DND-41 (cell line): ENCODE results near the gene COQ10B.

Experiments
- ATAC-seq: fragments of 200-7000 bp; cut with Tn5 transposase; 3 replicates; pipeline ENCODE4 v1.9.1; 2021; ENCODE audit warnings: low read depth; ENCODE audit not compliant: insufficient read depth
- DNase-seq: peaks from one replicate; pipeline ENCODE4 v3.0.0-alpha.2; 2020
- H2AFZ ChIP-seq: 2 replicates; pipeline ENCODE4 v1.6.0; 2012; ENCODE audit warnings: low read depth, low read length
- H3K27ac ChIP-seq: 2 replicates; pipeline ENCODE4 v1.5.1; 2012; ENCODE audit warnings: low read length, inconsistent platforms
- H3K27me3 ChIP-seq: fragments of 200-600 bp; sonication (generic); 2 replicates; pipeline ENCODE4 v1.6.0; 2012; ENCODE audit warnings: low read length, mild to moderate bottlenecking, inconsistent platforms; ENCODE audit not compliant: insufficient read depth, poor library complexity
- H3K36me3 ChIP-seq: 2 replicates; pipeline ENCODE4 v1.5.1; 2012; ENCODE audit warnings: low read length, inconsistent platforms; ENCODE audit not compliant: insufficient read depth
- H3K4me1 ChIP-seq: 2 replicates; pipeline ENCODE4 v1.5.1; 2012; ENCODE audit warnings: mild to moderate bottlenecking, low read length; ENCODE audit not compliant: insufficient read depth
- H3K4me2 ChIP-seq: 2 replicates; pipeline ENCODE4 v1.6.0; 2012; ENCODE audit warnings: mild to moderate bottlenecking, moderate library complexity, low read length, inconsistent platforms; ENCODE audit not compliant: insufficient read depth
- H3K4me3 ChIP-seq, 2 experiments: fragments of 200-600 bp in 1 of 2; shearing (Covaris generic) in 1 of 2; 2 replicates each; pipeline ENCODE4 v1.5.1; 2012 to 2016; ENCODE audit warnings: inconsistent platforms in 2 of 2, low read length in 2 of 2, mild to moderate bottlenecking in 2 of 2, low read depth in 1 of 2, moderate library complexity in 1 of 2
- H3K79me2 ChIP-seq: 2 replicates; pipeline ENCODE4 v1.6.0; 2012; ENCODE audit warnings: low read length, inconsistent platforms; ENCODE audit not compliant: insufficient read depth
- H3K9ac ChIP-seq: 2 replicates; pipeline ENCODE4 v1.6.0; 2012; ENCODE audit warnings: low read depth, mild to moderate bottlenecking, inconsistent platforms, low read length, moderate library complexity
- H3K9me3 ChIP-seq: 2 replicates; pipeline ENCODE4 v1.5.1; 2012; ENCODE audit warnings: low read length, moderate library complexity, mild to moderate bottlenecking, inconsistent platforms; ENCODE audit not compliant: insufficient read depth, severe bottlenecking
- H4K20me1 ChIP-seq: 2 replicates; pipeline ENCODE4 v1.6.0; 2012; ENCODE audit warnings: low read length; ENCODE audit not compliant: insufficient read depth
- EZH2 ChIP-seq: IDR thresholded peaks from 3 replicates; pipeline ENCODE4 v1.6.1; 2012; ENCODE audit warnings: borderline replicate concordance, low read depth, mild to moderate bottlenecking, moderate library complexity, low read length, inconsistent platforms; ENCODE audit not compliant: severe bottlenecking
- TF ChIP-seq, protein P1 (sequence below): IDR thresholded peaks from 2 replicates; pipeline ENCODE4 v1.5.1; 2012; ENCODE audit warnings: borderline replicate concordance, low read length, moderate library complexity, mild to moderate bottlenecking; ENCODE audit not compliant: poor library complexity, severe bottlenecking; ENCODE audit errors: extremely low read depth

The COQ10B gene

DNA sequence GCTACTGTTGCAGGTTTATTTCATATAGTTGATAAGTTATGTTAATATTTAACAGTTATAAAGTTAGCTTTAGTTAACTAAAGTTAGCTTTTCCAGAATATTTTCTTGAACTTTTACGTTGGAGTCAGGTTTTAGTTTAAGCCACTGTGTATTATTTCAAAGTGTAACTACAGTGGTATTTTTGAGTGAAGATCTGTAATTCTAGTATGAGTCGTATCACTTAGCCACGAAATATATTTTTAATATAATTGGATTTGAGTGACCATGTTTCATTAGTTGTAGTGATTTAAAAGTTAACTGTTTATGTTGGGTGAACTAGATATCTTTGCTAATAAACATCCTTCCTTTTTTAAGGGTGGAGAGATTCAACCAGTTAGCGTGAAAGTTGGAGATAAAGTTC, 49.3 kb downstream of the COQ10B start:
- H2AFZ ChIP-seq, result no peak overlapping the region
- H3K9ac ChIP-seq, result peak overlapping the region; percentile 74; the same call in 1 of the 2 replicates
- DNase-seq, result no peak
- peak overlapping the region; percentile 73; the same call in 1 of the 2 replicates for H3K4me2 ChIP-seq
- H3K79me2 ChIP-seq, result peaks cover 75% of the 10 kb centered on the region
- H4K20me1 ChIP-seq, result peaks cover 22% of the 10 kb centered on the region
- H3K36me3 ChIP-seq, result peaks cover 51% of the 10 kb centered on the region
- ATAC-seq, result no peak
- H3K27me3 ChIP-seq, result no peaks in the 10 kb centered on the region
- no peaks in the 10 kb centered on the region for H3K9me3 ChIP-seq
- no peak overlapping the region; the same call in 1 of the 2 replicates for H3K27ac ChIP-seq
- peak overlapping the region in 1 of 2 experiments; percentile 73; a peak in 1 of 4 replicates for H3K4me3 ChIP-seq
- TF ChIP-seq EZH2, result no peak
- TF ChIP-seq, protein P1, sequence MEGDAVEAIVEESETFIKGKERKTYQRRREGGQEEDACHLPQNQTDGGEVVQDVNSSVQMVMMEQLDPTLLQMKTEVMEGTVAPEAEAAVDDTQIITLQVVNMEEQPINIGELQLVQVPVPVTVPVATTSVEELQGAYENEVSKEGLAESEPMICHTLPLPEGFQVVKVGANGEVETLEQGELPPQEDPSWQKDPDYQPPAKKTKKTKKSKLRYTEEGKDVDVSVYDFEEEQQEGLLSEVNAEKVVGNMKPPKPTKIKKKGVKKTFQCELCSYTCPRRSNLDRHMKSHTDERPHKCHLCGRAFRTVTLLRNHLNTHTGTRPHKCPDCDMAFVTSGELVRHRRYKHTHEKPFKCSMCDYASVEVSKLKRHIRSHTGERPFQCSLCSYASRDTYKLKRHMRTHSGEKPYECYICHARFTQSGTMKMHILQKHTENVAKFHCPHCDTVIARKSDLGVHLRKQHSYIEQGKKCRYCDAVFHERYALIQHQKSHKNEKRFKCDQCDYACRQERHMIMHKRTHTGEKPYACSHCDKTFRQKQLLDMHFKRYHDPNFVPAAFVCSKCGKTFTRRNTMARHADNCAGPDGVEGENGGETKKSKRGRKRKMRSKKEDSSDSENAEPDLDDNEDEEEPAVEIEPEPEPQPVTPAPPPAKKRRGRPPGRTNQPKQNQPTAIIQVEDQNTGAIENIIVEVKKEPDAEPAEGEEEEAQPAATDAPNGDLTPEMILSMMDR, result no peak
- H3K4me1 ChIP-seq, result peaks cover 26% of the 10 kb centered on the region

DNA sequence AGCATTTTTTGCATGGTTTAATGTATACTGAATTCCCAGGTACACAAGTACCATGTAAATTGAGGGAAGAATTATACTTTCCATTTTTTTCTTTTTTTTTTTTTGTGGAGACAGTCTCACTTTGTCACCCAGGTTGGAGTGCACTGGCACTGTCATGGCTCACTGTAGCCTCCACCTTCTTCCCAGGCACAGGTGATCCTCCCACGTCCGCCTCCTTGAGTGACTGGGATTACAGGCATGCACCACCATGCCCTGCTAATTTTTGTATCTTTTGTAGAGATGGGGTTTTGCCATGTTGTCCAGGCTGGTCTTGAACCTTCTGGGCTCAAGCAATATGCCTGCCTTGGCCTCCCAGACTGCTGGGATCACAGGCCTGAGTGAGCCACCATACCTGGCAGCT, 50.6 kb downstream of the COQ10B start:
- H3K4me1 ChIP-seq, result peaks cover 19% of the 10 kb centered on the region
- ATAC-seq, result no peak
- peaks cover 9% of the 10 kb centered on the region; the same call in 1 of the 2 replicates for H4K20me1 ChIP-seq

DNA sequence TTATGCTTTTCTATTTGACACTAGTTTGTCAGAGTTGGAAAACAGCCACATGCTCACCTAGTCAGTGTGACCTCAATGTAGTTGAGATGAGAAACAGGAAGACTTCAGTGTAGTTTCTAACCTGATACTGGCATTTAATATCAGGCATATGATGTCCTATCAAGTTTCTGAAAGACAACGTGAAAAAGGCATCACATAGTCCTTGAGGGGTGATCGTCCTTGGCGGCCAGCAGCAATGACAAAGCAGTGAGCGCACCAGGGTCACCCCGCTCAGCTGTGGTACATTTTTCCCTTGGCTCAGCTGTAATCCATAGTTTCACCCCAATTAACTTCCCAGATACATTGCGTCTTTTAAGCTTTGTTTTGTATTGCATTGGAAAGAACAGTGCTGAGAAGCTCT, 51.2 kb downstream of the COQ10B start:
- Histone ChIP-seq H3K36me3 (peaks cover 39% of the 10 kb centered on the region), H3K4me3 (no peak overlapping the region), H3K9me3 (no peaks in the 10 kb centered on the region), H3K27ac (no peak overlapping the region), H3K4me1 (peaks cover 19% of the 10 kb centered on the region), H2AFZ (no peak overlapping the region), H4K20me1 (peaks cover 8% of the 10 kb centered on the region; the same call in 1 of the 2 replicates), H3K4me2 (no peak overlapping the region), H3K9ac (no peak overlapping the region), H3K79me2 (peaks cover 57% of the 10 kb centered on the region), H3K27me3 (no peaks in the 10 kb centered on the region)
- ATAC-seq (no peak), DNase-seq (no peak)
- TF ChIP-seq EZH2, result no peak
- TF ChIP-seq, protein P1, result no peak

More for the DNA sequence above, 50.6 kb downstream of the COQ10B start:
- Histone ChIP-seq H3K9me3 (no peaks in the 10 kb centered on the region), H3K4me3 (no peak overlapping the region), H2AFZ (no peak overlapping the region), H3K4me2 (no peak overlapping the region), H3K9ac (no peak overlapping the region), H3K27me3 (no peaks in the 10 kb centered on the region), H3K27ac (no peak overlapping the region), H3K79me2 (peaks cover 62% of the 10 kb centered on the region), H3K36me3 (peaks cover 44% of the 10 kb centered on the region)
- DNase-seq, result no peak
- TF ChIP-seq EZH2, result no peak
- TF ChIP-seq, protein P1, result no peak
